Measurements from ENCODE around the gene RUNX2.

DNA sequence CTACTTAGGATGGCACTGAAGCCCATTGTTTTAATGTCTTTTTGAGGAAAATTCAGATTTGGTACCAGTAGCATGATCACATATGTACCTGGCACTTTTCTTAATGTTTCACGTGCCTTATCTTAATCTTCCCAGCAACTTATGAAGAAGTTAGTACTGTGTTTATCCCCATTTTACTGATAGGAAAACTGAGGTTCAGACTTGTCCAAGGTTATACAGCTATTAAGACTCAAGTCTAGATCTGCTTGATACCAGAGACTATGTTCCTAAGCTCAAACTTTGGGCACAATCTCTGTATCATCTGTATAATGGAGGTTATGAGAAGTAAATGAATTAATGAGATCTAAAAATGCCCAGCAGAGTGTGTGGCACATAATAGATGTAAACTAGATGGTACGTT is 229.3 kb downstream of the RUNX2 start:
- TF ChIP-seq EP300 (conservative IDR thresholded peaks at IDR 0.05; ENCODE audit: poor library complexity, severe bottlenecking) (no peak), EZH2 (IDR thresholded peaks at IDR 0.05; ENCODE audit: borderline replicate concordance, insufficient read depth, low read length, poor library complexity, severe bottlenecking) (no peak), RAD21 (conservative IDR thresholded peaks at IDR 0.05) (no peak), MXI1 (conservative IDR thresholded peaks at IDR 0.05; ENCODE audit: poor library complexity, severe bottlenecking) (no peak)
- TF ChIP-seq, protein P1, sequence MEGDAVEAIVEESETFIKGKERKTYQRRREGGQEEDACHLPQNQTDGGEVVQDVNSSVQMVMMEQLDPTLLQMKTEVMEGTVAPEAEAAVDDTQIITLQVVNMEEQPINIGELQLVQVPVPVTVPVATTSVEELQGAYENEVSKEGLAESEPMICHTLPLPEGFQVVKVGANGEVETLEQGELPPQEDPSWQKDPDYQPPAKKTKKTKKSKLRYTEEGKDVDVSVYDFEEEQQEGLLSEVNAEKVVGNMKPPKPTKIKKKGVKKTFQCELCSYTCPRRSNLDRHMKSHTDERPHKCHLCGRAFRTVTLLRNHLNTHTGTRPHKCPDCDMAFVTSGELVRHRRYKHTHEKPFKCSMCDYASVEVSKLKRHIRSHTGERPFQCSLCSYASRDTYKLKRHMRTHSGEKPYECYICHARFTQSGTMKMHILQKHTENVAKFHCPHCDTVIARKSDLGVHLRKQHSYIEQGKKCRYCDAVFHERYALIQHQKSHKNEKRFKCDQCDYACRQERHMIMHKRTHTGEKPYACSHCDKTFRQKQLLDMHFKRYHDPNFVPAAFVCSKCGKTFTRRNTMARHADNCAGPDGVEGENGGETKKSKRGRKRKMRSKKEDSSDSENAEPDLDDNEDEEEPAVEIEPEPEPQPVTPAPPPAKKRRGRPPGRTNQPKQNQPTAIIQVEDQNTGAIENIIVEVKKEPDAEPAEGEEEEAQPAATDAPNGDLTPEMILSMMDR (IDR thresholded peaks at IDR 0.05; ENCODE audit: poor library complexity, severe bottlenecking): no peak
- TF ChIP-seq, protein P2, sequence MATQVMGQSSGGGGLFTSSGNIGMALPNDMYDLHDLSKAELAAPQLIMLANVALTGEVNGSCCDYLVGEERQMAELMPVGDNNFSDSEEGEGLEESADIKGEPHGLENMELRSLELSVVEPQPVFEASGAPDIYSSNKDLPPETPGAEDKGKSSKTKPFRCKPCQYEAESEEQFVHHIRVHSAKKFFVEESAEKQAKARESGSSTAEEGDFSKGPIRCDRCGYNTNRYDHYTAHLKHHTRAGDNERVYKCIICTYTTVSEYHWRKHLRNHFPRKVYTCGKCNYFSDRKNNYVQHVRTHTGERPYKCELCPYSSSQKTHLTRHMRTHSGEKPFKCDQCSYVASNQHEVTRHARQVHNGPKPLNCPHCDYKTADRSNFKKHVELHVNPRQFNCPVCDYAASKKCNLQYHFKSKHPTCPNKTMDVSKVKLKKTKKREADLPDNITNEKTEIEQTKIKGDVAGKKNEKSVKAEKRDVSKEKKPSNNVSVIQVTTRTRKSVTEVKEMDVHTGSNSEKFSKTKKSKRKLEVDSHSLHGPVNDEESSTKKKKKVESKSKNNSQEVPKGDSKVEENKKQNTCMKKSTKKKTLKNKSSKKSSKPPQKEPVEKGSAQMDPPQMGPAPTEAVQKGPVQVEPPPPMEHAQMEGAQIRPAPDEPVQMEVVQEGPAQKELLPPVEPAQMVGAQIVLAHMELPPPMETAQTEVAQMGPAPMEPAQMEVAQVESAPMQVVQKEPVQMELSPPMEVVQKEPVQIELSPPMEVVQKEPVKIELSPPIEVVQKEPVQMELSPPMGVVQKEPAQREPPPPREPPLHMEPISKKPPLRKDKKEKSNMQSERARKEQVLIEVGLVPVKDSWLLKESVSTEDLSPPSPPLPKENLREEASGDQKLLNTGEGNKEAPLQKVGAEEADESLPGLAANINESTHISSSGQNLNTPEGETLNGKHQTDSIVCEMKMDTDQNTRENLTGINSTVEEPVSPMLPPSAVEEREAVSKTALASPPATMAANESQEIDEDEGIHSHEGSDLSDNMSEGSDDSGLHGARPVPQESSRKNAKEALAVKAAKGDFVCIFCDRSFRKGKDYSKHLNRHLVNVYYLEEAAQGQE (IDR thresholded peaks at IDR 0.05; ENCODE audit: borderline replicate concordance): no peak
